HT1080 (cell line): ENCODE data around the gene CERK. TPM values are rescaled to one million over a fixed set of nuclear protein-coding genes. Genes with fewer than 3 reads are reported as not detected.
A peak's percentile ranks its signal among the peaks of the same experiment; 100 is the strongest.

ENCODE experiments used
- DNase-seq: peaks from one replicate; pipeline ENCODE4 v3.0.0-alpha.2; 2015; ENCODE audit warnings: low read depth
- total RNA-seq: library from RNA; depleted of rRNA; stranded (reverse); fragments of >200 nt; shearing (Covaris generic); gene quantifications from 2 replicates; pipeline ENCODE4 v1.2.3, GENCODE V29; 2014

CERK gene
- total RNA-seq, 1 experiment from 2014 or later = 61.2 TPM

DNA sequence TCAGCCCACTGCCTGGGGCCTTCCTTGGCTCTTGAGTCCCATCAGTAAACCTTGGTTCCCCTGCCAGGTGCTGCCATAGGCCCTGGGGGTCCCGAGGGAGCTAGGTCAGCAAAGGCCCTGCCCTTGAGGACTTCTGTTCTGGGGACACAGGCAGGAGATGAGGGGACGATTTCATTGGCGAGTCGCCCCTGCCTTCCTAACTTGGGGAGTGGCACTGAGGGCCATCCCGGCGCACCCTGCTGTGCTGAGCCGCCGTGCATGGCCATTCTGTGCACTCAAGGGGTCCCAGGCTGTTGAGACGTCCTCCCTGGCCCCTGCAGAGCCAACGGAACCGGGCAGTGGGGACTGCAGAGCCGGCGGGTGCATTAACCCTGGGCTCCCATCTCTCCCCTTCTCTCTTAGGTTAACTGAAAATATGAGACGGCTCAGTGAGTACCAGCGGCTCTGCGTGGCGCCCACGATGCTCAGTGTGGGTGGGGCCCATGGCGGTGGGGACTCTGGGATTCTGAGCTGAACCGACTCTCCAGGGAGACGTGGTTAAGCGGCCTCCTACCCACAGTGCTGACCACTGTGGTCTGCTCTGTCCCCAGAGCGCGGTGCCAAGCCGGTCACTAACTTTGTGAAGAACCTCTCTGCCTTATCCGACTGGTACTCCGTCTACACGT lies 74.5 kb downstream of the CERK start:
- no peak for DNase-seq

DNA sequence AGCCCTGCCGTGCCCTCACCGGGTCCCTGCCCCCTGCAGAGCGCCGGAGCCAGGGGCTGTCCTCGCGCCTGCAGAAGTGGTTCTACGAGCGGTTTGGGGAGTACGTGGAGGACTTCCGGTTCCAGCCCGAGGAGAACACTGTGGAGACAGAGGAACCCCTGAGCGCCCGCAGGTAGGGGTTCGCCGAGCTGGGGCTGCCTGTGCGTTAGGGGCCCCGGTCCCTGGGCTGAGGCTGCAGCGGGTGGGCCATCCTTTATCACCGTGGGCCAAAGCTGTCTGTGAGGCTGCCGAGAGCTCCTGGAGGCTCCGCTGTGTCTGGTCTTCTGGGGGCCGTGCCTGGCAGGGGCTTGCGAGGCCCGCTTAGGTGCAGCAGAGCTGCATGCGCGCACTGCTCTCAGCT lies 75.1 kb downstream of the CERK start:
- DNase-seq = no peak

DNA sequence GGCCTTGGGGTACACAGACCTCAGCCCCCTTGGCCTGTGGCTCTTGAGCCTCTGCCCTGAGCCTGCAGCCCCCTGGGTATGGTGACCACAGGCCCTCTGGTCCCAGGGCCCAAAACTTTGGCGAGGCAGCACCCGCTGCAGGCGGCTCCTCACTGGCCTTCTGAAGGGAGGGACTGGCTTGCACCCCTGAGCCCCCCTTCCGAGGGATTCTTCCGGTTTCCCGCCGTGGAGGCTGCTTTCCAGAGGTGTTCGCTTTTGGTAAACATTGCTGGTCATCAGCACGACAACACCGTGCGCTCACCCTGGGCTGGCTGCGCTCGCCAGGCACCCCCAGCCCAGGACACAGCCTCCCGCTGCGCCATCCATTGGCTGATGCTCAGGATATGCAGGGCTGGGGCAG lies 75.8 kb downstream of the CERK start:
- no peak for DNase-seq

DNA sequence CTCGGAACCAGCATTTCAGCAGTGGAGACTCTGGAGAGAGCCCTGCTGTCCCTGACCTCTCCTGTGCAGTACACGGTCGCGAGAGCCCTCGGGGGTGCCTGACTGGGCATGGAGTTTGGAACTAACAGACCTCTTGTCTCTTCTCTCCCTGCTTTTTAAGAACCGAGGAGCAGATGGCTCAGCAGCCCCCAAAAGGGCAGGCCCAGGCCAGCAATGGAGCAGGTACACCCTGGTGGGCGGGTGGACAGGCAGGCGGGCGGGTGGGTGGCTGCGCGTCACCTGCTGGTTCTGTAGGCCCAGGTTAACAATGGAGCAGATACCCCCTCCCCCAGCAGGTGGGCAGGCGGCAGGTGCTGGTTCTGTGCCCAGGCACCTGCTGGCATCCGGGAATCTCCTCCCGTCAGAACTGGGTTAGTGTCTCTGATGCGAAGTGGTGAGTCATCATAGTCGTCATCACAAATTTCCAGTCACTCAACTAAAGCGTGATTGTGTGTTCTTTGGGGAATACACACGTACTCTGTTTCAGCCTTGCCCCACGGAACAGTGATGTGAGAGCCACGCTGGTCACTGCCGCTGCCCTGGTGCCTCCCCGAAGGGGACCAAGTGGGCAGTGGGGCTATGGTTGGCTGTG lies 76.7 kb downstream of the CERK start:
- peak; percentile 56 for DNase-seq

DNA sequence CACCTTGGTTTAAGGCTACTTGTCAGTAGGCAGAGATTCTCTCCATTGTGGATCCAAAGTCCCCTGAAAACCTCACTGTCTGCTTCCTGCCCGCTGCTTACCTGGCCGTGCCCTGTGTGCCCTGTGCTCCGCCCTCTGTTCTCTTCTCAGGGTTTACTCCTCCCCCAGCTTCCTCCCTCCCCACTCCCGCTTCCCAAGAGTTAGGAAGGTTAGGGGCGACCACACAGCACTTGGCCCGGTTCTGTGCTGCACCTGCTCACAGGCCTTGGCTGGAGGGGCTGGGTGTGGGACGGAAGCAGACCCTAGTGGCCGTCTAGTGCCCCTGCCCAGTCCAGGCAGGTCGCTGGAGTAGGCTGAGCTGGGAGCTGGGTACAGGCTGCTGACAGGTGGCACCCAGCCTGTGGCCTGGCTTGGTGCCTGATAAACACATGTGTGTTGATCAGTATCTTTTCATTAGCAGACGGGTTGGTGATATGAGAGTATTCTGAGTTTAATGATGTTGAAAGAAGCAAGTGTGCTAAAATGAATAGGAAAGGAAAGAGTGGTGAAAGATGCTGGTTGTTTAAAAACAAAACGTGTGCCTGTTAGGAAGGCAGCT lies 77.3 kb downstream of the CERK start:
- no peak for DNase-seq

DNA sequence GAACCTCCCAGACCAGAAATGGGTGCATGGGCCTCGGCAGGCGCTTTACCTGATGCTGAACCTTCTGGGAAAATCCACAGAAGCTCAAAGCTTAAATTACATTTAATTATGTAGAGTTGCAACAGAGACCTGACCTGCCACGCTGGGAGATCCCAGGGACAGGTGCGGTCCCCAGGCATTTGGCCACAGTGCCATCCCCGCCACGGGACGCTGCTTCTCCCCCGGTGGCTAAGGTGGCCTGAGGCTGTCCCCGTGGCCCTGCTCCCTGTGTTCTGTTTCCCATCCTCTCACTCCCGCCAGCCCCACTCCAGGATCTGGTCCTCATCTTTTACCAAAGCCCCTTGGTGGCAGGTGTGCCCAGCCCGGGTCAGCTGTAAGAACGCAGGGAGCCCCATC lies 78.3 kb downstream of the CERK start:
- no peak for DNase-seq

DNA sequence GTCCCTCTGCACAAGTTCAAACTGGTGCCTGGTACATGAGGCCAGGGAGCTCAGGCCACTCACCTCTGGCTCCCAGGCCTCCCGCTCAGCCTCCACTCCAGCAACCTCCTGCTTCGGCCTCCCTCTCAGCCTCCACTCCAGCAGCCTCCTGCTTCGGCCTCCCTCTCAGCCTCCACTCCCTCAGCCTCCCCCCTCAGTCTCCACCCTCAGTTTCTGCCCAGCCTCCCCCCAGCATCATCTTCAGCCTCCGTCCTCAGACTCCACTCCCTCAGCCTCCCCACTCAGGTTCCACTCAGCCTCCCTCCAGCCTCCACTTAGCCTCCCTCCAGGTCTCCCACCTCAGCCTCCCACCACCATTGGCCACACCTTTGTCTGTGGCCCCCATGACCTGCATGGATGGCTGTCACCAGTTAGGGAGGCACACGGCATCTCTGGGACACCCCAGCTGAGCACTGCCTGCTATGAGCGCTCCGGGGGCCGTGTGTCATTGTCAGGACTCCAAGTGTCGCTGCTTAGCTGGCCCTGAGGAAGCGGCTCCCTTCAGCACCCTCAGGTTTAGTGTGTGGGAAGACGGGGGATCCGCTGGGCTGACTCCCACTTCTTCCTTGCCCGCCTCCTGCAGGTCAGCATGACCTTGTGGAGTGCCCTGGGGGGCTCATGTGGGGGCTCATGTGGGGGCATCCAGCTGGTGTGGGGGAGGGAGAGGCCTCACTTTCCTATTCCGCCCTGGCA lies 78.8 kb downstream of the CERK start:
- DNase-seq = no peak

DNA sequence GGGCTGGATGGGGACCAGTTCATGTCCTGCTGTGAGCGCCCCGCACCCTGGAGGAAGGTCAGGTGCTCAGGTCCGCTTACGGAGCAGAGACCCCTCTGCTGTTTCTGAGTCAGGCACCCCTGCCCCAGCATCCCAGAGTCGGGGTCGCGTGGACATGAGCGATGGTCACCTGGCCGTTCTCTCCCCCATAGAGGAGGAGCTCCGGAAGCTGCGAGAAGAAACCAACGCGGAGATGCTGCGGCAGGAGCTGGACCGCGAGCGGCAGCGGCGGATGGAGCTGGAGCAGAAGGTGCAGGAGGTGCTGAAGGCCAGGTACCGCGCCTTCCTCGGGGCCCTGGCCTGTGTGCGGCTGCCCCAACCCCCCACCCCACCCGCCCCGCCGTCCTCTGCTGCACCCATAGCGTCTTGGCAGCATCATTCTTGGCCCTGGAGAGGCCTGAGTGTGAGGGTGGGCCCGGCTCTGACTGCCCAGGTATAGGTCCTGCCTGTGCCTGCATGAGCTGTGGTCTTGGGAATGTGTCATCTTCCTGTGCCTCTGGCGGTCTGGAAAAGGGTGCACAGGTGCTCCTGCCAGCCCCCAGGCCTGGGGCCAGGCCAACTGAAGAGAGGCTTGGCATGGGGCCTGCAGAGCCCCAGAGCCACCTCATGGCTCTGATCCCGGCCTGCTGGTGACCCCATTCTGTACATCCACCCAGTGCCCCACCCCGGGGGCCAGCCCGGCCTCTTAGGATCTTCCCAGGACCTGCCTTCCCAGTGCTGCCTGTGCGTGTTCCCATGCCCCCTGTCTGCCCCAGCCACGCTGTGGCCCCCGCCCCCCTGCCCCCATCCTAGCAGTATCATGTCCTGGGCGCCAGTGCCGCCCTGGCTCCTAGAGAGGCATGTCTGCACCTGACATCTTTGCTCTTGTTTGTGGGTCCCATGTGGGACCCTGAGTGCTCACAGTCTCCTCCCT lies 79.8 kb downstream of the CERK start:
- DNase-seq = no peak

DNA sequence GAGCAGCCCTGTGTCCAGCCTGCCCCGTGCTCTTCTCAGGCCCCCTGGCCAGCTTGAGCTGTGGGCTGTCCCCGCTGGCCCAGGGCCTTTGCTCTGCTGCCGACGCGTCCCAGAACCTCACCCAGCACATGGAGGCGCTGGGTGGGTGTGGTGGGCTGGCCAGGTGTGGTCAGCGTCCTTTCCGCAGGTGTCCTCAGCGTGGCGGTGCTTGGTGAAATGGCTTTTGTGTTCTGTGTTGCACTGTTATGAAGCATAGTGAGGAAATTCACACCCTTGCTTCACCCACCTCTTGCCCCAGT lies 80.4 kb downstream of the CERK start:
- DNase-seq = no peak

DNA sequence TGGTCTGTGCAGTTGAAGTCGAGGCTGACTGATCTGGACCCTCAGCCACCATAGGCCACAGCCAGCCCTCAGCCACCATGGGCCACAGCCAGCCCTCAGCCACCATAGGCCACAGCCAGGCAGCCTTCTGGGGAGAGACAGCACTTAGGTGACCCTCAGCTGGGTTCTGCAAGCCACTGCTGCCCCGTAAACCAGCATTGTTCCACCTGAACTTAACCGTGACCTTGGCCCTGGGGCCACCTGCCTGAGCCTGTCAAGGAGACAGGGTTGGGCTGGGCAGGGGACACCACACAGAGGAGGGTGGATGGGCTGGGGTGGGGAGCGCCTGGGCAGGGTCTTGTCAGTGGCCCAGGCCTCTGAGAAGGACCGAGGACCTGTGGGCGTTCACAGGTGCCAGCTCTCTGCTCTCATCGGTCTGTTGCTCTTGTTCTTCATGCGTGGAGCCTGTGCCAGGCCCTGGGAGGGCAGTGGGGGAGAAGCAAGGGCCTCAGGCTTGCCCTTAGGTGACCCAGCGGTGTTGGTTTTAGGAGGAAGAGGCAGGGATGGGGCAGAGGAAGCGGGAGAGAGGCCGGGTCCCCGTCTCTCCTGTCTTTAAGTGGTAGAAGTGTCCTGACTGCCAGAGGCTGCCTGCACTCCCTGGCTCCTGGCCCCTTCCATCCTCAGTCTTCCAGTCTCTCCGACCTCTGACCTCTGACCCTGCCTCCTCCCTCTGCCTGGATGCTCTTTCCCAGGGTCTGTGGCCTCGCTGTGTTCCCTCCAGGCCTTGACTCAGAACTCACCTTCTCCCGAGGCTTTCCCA lies 81.0 kb downstream of the CERK start:
- DNase-seq = no peak

DNA sequence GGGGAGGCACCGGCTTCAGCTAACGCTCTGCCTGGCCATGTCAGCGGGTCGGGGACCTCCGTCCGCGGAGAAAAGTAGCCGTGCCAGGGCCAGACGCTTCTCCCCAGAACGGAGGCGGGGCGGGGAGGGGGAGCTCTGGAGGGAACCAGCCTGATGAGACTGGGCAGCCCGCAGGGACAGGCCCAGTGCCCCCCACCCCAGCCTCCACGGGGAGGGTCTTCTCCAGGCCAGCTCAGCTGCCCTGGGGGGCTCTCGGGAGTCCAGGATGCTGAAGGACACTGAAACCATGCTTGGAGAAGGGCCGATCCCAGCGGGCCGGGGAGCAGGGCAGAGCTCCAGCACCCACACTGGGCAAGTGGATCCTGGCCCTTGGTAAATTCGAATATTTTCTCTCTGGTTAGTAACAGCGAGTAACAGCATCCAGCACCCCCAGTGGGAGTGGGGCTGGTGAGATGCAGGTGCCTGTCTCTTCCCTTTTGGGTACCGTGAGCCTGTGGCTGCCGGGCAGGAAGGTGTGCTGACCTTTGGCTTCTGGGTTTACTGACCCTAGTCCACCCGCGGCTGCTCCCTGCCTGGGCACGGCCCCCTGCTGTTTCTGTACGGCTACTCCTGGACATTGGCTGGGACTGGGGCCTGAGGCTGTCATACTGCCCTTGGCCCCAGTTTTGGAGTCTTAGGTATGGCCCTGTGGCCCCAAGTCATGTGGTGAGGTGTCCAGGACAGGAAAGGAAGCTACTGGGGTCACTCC lies 82.0 kb downstream of the CERK start:
- no peak for DNase-seq

DNA sequence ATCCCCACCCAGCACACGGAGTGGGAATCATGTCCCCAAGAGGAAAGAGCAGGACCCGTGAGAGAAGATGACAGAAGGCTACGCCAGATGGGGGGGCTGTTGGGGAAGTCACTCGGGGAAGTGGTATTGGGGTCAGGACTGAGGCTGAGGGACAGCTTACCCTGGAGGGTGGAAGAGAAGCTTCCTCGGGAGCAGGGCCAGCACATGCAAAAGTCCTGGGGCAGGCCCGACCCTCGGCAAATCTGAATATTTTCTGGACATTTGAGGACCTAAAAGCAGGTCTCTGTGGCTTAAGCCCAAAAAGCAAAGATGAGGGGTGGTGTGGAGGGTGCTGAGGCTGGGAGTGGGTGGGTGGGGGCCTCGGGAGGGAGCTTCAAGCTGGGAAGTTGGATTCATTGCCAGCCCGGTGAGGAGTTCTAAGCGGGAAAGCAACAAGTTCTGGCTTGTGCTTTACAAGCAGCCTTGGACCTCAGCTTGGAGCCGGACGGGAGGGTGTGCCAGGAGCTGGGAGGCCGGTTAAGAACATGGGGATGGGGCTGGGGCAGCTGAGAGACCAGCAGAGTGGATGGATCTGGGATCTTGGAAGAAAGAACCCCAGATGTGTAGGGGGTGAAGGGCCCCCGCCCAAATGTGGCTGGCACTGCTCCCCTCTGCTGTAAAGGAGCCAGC lies 83.0 kb downstream of the CERK start:
- DNase-seq = no peak

DNA sequence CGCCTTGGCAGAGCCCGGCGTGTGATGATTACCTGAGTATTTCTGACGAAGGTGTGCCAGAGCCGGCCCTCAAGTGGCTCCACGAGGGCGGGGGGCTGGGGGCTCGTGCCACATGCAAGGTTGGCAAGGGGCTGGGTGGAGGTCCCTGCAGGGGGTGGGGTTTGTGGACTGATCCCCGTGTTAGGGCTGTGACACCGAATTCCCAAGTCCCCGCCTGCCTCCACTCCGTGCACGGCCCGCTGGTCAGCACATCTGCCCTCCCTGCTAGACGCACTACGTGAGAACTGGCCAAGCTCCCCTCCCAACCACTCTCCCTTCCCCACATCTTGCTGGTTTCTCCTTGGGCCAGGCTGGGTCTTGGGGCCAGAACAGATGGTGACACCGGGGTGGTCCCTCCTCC lies 83.6 kb downstream of the CERK start:
- no peak for DNase-seq

DNA sequence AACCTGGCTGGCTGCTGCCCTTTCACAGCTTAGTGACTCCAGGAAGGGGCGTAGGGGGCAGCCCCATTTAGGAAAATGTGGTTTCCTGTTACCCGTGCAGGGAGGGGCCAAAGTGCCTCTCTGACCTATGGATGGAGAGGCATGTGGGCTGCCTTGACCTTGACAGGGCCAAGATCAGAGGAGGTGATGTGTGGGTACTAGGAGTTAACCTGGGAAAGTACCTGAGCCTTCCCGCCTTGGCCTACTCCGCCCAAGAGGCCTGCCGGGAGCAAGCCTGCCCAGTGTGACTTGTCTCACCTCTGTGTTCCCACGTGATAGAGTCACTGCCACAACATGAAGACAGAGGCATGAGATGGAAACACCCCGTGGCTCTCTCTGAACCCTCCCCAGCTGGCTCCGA lies 84.5 kb downstream of the CERK start:
- no peak for DNase-seq

DNA sequence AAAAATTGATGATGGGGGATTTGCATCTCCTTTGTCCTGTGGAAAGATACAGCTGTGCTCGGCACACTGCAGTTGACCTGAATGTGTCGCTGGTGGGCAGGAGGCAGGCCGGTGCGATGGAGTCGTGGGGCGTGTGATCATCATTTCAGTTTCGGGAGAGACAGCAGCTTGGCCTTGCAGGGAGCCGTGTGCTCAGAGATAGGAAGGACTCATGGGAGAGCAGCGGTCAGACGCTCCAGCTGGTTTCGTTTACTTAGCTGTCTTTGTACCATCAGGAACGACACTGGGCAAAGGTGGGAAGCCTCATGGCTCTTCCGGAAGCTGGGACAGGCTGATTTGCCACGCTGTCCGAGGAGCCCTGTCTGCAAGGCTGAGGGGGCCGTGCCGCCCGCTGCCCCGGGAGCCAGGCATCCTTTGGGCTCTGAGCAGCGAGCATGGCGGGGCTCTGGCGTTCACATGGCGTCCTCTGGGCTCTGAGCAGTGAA lies 85.2 kb downstream of the CERK start:
- DNase-seq = no peak

DNA sequence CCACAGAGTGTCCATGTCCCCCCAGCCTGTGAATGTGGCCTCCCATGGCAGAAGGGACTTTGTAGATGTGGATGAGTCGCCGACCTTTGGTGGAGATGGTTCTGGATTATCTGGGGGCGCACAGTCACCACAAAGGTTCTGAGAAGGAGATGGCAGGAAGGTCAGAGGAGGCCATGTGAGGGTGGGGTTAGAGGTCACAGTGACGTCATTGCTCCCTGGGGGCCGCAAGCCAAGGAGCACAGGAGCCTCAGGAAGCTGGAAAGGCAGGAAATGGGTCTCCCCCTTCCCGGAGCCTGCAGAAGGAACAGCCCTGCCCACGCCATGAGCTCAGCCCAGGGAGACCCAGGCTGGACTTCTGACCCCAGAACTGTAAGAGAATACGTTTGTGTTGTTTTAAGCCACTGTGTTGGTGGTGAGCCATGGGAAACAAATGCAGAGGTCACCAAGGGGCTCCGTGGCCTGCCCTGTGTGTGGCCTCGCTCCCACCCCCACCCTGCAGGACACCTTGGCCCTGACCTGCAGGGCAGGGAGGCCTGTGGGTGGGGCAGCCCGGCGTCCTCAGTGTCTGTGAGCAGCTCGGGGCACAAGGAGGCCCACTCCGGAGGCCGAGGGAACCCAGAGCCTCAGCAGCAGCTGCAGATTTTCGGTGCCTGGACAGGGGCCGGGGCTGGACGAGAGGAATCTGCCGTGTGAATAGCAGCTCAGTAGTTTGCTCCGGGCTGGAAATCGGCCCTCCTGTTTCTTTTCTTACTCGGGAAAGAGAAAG lies 85.8 kb downstream of the CERK start:
- no peak for DNase-seq

DNA sequence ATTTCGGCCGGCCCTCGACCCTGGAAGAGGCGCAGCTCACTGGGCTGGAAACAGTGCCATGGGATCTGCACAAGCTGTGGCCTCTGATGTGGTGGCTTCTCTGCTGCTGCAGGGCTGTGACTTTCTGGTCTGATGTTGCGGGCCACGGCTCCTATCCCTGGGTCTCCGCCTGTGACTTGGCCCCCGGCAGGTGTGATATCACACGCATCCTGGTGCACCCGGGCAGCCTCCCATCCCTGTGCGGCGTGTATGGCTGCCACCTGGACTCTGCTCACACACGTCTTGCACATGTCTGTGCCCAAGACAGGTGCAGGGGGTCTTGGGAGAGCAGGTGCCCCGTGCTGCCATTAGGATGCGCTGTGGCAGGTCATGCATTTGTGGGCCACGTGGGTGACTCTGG lies 86.7 kb downstream of the CERK start:
- no peak for DNase-seq

DNA sequence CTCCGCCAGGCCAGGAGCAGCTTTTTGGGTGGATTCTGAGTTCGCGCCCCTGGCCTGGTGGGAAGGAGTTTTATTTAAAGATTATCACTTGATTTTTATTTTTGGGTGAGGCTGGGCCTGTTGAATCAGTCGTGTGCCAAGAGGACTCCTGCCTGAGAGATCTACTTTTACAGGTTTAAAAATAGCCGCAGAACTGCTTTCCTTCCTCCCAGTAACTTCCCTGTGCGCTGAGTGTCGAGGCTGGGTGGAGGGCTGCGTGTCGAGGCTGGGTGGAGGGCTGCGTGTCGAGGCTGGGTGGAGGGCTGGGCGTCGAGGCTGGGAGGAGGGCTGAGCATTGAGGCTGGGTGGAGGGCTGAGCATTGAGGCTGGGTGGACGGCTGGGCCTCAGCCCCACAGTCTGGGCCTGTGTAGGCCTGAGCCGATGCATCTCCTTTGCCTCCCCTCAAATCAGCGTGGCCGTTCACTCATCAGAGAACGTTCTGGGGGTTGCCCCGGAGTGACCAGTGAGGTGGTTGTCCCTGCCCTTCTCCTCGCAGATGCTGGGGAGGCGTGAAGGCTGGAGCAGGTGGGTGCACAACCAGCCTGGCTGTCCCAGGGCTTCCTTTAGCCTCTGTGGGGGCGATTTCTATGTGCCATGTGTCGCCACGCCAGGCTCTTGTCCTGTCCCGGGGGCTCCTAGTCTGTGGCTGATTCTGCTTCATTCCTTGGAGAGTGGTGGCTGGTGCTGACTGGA lies 87.8 kb downstream of the CERK start:
- no peak for DNase-seq
